Activated CD4-positive, alpha-beta T cell treated with anti-CD3 and anti-CD28 coated beads, Interleukin-2, amount 50 U/mL, for 1 hour (primary cell): ENCODE results near the gene LIMK1.
"Not testable (repeated sequence)": the region's sequence is repeated elsewhere in the genome, so short reads cannot be mapped to it uniquely, and the experiment has no call there.

Experiments used
- DNase-seq: peaks from one replicate; pipeline ENCODE4 v3.0.0-alpha.2; 2020

Gene LIMK1

DNA sequence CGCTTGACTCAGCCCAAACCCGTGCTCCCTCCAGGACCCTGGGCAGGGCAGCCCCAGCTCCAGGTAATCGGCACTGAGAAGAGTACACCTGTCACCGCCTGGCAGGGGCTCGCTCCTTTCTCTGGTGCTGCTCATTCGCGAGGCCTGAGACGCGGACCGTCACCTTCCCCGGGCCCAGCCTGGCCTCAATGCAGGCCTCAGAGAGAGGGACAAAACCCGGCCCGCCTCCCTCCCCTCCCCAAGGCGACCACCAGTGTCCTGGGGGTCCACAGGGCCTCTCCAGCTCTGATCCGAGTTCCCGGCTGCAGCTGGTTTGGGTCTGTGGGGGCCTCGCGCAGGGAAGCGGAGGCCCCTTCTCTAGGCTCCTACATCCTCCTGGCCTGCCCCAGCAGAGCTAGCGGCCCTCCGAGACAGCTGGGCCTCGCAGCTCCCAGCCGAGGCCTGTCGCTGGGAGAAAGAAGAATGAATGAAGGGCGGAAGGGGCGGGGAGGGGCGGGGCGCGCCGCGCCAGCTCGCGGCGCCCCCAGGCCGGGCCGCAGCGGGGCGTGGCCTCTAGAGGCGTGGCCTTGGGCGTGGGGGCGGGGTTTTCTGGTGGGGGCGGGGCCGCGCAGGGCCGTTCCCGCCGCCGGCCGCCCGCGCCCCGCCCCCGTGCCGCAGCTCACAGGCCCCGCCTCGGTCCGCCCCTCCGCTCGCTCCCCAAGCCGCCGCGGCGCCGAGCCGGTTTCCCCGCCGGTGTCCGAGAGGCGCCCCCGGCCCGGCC is at the start of gene LIMK1:
TSS of gene LIMK1 (plus strand) at position 688 of the 760 bp plus-strand sequence. CDS start 187 bp downstream, outside the sequence.
- peak; percentile 78 for DNase-seq

DNA sequence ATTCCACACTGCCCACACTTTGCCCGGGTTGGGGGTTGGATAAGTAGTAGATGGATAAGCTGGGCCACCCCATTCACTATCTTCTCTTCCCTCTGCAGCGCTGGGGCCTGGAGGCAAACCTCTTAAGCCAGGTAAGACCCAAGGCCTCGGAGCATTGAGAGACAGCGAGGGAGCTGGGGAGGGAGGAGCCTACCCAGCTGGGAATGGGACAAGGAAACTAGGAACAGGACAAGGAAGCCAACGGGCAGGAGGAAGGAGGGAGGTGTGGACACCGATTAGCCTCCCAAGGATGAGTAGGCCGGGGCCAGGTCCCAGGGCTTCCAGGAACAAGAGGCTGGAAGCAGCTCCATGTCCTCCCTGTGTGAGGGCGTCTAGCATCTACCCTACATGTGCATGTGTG is 46.0 kb upstream of the LIMK1 start:
- DNase-seq: no peak

DNA sequence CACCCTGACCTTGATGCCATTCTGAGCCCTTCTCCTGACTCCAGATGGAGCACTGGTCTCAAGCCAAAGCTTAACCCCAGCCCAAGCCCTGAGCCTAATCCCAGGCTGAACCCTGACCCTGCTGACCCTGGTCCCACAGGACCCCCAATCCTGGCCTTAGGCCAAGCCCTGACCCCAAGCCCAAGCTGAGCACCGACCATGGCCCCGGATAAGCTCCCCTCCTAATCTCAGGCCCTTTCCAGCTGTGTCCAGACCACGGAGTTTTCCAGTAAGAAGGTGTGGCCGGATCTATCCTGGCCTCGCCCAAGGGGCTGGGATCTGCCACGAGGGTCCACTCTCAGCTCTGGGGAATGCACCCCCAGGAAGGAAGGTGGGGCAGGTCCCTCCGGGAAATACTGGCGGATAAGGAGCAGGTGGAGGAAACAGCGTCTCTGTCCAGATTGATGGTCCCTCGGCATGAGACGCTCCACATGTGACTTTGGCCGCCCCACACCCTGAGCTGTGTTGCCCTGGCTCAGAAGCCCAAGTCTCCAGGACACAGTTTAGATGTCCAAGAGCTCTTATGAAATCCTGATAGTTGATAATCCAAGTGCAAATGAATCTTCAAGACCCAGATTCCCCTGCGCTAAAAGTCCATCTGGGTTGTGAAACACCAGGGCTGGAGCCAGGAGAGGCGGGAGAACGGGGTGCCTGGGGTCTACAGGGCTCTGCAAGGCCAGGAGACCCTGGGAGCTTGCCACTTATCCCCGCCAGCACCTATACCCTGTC is 45.2 kb upstream of the LIMK1 start:
- no peak for DNase-seq

DNA sequence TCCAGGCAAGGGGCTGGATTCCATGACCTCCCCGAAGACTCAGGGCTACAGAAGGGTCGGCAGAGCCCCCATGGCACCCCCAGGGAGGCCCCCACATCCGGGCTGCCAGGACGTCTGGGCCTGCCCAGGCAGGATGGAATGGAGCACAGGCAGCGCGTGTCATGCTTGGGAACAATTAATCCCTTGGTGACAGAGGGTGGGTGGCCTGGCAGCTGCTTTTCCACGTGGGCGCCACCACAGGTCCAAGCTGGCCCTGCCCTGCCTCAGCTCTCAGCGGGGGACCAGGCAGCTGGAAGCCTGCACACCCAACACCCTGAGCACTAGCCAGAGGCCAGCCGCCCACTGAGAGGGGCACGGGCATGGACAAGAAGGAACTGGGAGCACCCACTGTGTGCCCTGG is 44.3 kb upstream of the LIMK1 start:
- DNase-seq: no peak

DNA sequence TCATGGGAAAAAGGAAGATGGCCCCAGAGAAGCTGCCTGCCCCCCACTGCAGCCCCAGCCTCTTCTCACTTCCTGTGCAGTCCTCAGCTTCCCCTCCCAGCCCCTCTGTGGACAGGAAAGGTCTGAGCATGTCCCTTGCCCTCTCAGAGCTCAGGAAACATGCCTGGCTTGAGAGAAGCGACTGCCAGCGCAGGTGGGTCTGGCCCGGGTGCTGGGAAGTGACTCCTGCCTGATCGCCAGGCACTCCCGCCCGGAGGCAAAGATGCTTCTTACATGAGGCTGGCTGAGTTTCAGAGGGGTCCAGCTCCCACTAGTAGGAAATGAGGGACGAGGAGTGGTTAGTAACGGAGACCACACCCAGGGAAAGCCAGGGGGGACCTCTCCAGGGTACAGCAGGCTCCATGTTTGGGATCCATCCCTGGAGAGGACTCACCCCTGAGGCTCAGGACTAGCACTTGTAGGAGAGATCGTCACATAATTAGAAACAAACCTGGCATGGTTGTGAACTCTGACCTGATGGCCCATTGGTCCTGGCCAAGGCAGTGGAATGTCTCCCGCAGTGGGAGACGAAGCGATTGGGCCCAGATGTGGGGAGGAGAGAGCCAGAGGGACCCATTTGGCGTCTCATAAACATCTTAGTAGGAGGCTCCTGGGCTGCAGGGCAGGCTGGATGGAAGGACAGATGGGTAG is 43.4 kb upstream of the LIMK1 start:
- DNase-seq: no peak

DNA sequence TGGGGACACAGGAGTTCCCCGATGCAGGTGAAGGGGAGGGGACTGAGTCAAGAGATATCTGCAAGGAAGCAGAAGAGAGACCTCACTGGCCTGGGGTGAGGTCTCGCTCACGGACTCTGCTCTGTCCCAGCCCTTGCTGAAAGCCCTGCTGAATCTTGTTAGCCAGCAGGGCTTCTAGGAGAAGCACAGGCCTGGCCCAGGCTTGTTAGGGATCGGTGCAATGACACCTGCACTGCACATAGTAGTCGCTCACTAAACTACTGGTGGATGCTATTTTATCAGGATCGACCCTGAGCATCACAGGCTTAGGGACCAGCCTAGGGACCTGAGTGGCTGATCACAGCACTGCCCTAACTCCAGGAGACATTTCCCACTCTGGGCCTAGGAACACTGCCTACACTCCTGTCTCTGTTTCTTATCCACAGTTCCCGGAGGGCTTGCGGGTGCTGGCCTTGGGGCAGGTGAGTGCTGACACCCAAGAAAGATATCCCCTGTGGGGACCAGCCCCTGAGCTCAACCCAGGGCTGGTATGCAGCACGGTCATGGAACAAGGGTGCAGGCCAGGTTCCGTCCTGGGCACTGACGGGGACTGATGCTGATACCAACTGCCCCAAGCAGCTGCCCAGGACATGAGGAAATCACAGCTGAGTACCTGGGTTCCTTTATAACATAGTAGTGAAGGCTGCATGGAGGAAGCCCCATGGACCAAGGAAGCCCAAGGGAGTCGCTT is 42.6 kb upstream of the LIMK1 start:
- no peak for DNase-seq

DNA sequence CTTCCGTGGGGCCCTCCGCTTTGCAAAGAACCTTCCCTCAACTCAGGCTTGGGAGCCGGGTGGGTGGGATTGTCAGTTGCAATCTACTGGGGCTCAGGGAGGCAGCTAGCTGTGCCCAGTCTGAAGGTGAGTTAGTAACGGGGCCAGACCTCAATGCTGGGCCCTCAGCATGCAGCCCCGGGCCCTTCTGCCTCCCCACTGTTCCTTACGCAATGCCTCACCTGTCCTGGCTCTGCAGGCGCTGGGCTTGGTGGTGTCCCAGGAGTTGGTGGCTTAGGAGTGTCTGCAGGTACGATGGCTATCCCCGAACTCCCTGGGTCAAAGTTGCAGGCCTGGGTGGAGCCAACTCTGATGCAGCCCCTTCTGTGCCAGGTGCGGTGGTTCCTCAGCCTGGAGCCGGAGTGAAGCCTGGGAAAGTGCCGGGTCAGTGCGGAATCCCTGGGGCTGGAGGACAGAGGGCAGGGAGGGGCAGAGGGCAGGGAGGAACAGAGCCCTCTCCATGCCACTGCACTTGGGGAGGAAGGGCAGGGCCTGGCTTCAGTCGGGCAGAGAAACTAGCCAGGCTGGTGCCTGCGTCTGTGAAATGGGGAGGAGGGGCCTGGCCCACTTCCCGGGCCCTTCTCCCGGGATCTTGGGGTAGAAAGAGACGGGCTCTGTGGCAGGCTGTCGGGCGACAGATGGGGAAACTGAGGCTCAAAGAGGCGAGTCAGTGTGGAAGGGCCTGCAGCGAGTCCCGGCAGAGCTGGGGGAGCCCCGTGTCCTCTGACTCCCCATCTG is 40.7 kb upstream of the LIMK1 start:
- DNase-seq: no peak

DNA sequence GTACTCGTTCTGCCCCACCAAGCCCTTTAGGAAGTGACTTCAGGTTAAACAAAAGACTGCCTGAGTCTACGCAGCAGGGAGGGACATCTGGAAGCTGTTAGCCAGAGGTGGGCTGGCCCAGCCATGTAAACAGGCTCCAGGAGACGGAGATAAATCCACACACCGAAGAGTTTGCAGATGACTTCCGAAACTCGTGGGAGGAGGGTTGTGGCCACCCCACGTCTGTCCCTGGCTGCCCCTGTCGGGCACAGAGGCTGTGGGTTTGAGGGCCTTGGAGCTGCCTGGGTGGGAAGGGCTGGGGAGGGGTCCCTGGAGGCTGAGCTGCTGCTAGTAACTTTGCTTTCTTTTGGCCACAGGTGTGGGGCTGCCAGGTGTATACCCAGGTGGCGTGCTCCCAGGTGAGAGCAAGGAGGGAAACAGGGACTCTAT is 40.1 kb upstream of the LIMK1 start:
- no peak for DNase-seq

DNA sequence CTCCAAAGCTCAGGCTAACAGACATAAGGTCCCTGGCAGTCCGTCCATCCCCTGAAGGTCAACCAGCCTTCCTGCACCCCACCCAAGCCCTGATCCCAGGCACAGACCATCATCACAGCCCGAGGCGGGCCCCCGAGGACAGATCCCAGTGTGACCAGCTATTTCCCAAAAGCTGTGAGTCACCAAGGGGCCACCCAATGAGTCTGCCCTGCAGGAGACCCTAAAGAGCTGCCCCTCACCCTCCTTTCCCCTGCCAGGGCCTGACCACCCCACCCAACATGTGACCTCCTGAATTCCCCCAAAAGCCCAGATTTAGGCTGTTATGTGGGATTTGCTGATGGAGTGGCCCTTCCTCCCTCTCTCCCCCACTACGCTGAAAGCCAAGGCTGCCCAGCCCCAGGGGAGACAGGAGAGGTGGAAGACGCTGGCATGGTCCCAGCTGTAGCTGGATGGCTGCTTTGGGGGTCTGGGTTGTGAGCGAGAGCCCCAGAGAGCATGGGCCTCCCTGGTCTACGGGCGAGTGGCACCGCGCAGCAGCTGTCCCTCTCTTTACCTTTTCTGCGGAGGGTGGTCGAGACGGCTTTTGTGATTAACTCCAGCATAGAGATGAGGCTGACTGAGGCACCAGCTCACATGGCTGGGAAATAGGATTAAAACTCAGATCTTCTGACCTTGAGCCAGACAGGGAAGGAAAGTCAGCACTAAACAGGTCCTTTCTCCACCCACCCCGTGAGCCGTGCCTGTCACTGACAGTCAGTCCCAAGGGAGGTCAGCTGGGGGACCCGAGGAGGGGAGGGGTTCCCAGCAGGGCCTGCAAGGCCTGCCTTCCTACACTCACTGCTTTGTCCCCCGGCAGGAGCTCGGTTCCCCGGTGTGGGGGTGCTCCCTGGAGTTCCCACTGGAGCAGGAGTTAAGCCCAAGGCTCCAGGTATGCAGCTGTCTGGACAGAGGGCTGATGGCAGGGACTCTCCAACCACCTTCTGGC is 38.9 kb upstream of the LIMK1 start:
- no peak for DNase-seq

DNA sequence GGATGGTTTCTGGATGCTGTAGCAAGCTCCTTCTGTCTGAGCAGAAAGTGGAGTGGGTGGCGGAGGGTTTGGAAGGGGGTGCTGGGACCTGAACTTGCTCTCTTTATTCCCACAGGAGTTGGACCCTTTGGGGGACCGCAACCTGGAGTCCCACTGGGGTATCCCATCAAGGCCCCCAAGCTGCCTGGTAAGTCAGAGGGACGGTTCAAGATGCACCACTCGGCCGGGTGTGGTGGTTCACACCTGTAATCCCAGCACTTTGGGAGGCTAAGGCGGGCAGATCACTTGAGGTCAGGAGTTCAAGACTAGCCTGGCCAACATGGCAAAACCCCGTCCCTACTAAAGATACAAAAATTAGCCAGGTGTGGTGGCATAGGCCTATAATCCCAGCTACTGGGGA is 37.0 kb upstream of the LIMK1 start:
- DNase-seq: not testable (repeated sequence)

DNA sequence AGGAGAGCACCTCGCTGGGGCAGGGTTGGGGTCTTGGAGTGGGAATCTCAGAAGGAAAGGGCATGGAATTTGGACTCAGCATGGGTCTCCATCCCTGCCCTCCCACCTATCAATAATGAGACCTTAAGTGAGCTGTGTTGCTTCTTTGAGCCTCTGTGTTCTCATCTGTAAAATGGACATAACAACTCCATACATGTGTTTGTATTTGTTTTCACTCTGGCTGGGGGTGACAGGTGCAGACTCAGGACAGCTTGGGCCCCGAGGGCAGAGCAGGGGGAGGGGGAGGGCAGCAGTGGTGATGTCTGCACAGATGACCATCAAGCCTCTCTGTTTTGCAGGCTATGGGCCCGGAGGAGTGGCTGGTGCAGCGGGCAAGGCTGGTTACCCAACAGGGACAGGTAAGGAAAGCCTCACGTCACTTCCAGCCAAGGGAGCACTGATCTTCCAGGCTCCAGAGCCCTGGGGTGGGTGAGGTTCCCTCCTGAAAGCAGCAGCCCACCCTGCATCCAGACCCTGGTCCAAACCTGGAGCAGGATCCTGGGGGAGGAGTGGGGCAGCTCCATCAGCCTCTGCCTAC is 35.7 kb upstream of the LIMK1 start:
- no peak for DNase-seq

DNA sequence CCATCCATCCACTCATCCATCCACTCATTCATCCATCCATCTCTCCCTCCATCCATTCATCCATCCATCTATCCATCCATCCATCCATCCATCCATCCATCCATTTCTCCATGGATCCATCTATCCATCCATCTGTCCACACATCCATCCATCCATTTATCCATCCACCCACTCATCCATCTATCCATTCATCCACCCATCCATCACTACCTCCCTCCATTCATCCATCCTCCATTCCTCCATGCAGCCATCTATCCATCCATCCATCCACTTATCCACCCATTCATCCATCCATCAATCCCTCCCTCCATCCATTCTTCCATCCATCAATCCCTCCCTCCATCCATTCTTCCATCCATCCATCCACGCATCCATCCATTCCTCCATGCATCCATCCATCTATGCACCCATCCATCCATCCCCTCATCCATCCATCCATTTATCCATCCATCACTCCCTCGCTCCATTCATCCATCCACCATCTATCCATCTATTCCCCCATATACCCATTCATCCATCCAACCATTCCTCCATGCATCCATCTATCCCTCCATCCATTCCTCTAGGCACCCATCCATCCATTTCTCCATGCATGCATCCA is 34.5 kb upstream of the LIMK1 start:
- DNase-seq: no peak

DNA sequence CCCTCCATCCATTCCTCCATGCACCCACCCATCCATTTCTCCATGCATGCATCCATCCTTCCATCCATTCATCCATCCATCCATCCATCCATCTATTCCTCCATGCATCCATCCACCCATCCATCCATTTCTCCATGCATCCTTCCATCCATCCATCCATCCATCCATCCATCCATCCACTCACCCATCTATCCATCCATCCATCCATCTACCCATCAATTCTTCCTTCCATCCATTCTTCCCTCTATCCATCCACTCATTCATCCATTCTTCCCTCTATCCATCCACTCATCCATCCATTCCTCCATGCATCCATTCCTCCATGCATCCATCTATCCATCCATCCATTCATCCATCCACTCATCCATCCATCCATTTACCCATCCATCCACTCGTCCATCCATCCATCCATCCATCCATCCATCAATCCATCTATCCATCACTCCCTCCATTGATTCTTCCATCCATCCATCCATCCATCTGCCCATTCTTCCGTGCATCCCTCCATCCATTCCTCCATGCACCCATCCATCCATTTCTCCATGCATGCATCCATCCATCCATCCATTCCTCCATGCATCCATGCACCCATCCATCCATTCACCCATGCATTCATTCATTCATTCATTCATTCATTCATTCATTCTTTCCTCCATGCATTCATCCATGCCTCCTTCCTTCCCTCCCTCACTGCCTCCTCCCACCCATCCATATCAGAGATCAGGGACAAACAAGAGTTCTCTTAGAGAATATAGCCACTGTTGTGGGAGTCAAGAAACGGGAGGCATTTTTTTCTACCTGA is 33.4 kb upstream of the LIMK1 start:
- DNase-seq: no peak

DNA sequence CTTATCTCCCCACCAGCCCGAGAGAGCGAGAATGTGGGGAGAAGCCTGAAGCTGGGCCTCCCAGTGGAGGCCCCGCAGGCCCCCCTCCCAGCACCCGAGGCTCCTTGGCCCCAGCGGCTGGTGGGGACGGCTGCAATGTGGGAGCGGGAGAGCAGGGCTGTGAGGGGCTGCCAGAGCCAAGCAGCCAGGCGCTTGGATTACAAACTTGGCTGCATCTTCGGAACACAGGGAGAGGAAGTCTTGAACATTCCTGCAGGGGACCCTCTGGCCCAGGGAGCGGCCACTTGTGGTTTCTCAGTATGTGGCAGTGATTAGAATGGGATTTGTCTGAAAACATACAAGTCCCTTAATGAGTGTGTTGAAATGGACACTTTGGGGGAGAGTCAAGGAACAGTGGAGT is 32.4 kb upstream of the LIMK1 start:
- no peak for DNase-seq

DNA sequence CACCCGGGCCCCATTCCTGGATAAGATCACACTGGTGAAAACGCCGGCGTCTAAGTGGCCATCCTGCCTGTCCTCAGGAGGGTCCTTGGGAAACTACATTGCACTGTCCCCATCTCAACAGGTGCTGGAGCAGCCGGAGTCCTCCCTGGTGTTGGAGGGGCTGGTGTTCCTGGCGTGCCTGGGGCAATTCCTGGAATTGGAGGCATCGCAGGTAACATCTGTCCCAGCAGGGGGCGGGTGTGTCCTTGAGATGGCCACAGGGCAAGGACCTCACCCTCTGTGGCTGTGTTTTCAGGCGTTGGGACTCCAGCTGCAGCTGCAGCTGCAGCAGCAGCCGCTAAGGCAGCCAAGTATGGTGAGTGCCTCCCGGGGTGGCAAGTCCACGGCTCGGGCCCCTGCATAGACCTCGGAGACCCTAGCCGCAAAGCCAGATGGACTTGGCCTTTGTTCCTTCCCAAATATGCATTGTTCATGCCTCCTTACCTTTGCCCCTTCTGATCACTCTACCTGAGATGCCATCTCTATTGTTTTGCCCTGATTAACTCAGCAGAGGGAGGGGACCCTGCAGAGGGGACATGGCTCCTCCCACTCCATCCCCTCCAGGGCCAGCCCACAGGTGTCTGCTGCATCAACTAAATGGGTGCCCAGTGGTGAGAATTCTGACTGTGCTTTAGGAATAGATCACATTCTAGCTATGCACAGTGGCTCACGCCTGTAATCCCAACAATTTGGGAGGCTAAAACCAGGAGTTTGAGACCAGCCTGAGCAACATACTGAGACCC is 31.8 kb upstream of the LIMK1 start:
- DNase-seq: no peak

DNA sequence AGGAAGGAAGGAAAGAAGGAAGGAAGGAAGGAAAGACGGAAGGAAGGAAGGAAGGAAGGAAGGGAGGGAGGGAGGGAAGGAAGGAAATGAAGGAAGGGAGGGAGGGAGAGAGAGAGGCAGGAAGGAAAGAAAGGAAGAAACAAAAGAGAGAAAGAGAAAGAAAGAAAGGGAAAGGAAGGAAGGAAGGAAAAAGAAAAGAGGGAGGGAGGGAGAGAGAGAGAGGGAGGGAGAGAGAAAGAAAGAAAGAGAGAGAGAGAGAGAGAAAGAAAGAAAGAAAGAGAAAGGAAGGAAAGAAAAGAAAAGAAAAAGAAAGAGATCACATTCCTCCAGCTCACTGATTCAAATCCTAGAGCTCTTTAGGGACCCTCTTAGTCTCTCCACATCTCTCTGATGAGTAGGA is 31.0 kb upstream of the LIMK1 start:
- DNase-seq: no peak

DNA sequence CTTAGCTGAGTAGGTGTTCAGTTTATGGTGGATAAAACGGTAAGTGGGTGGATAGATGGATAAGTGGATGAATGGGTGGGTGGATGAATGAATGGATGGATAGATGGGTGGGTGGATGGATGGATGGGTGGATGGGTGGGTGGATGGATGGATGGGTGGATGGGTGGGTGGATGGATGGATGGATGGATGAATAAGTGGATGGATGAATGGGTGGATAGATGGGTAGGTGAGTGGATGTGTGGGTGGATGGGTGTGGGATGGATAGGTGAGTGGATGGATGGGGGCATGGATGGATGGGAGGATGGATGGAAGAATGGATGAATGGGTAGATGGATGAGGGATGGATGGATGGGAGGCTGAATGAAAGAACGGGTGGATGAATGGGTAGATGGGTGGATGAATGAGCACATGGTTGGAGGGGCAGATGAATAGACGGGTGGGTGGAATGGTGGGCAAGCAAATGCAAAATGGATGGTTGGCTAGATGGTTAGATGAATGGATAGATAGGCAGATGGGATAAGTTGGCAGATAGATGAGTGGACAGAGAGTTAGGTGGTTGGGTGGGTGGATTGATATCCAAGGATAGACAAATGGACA is 29.9 kb upstream of the LIMK1 start:
- DNase-seq: no peak
